Measurements from ENCODE around the gene PLA2G4C.

DNA sequence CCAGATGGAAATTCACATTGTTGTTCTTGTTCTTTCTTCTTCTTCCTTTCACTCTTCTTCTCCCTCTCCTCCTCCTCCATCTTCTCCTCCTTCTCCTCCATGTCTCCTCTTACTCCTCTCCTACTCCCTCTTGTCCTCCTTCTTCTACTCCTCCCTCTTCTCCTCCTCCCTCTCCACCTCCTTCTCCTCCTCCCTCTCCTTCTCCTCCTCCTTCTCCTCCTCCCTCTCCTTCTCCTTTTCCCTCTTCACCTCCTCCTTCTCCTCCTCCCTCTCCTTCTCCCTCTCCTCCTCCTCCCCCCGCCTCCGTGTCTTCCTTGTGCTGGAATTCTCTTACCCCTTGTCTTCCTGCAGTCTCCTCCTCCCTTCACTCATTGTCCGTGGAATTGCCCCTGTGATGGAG is 85.1 kb downstream of the PLA2G4C start:
- TF ChIP-seq POLR2A (IDR thresholded peaks at IDR 0.05) (no peak), POLR2AphosphoS5 (IDR thresholded peaks at IDR 0.05) (no peak)
- TF ChIP-seq, protein P1, sequence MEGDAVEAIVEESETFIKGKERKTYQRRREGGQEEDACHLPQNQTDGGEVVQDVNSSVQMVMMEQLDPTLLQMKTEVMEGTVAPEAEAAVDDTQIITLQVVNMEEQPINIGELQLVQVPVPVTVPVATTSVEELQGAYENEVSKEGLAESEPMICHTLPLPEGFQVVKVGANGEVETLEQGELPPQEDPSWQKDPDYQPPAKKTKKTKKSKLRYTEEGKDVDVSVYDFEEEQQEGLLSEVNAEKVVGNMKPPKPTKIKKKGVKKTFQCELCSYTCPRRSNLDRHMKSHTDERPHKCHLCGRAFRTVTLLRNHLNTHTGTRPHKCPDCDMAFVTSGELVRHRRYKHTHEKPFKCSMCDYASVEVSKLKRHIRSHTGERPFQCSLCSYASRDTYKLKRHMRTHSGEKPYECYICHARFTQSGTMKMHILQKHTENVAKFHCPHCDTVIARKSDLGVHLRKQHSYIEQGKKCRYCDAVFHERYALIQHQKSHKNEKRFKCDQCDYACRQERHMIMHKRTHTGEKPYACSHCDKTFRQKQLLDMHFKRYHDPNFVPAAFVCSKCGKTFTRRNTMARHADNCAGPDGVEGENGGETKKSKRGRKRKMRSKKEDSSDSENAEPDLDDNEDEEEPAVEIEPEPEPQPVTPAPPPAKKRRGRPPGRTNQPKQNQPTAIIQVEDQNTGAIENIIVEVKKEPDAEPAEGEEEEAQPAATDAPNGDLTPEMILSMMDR (IDR thresholded peaks at IDR 0.05 in 8 of 11, conservative IDR thresholded peaks at IDR 0.05 in 3 of 11), result no peak

Data from spleen (tissue), 7 donors.